CD4-positive, alpha-beta T cell treated with Interleukin-10 for 1 hour (primary cell): Measurements from ENCODE around the gene TCP11.

Experiments
- DNase-seq: peaks from one replicate; pipeline ENCODE4 v3.0.0-alpha.2; 2020

The TCP11 gene

GRCh38 chr6:35078896-35079295, 62.2 kb downstream of the TCP11 start:
- no peak for DNase-seq

DNA sequence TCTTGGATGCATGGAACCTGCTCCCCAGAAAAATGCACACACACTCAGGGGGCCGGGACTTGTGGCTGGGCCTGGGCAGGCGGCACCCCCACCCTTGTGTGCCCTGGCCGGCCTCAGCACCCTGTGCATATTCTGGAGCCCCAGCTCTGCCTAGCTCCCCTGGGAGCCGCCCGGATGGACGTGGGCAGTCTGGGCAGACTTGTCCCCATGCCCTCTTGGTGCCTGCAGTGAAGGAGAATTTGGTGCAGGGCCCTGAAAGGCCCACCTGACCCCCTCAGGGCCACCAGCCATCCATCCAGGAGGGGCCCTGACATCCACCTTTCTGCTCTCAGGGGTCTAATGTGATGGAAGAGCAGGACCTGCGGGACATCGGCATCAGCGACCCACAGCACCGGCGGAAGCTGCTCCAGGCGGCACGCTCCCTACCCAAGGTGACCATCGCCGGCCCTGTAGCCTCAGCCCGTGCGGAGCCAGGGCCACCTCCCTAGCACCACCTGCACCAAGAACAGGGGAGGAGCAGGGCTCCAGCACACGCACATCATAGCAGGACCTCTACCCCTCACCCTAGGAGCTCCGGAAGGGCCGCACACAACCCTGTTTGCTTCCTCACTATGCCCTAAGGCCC, 62.8 kb downstream of the TCP11 start:
- no peak for DNase-seq

DNA sequence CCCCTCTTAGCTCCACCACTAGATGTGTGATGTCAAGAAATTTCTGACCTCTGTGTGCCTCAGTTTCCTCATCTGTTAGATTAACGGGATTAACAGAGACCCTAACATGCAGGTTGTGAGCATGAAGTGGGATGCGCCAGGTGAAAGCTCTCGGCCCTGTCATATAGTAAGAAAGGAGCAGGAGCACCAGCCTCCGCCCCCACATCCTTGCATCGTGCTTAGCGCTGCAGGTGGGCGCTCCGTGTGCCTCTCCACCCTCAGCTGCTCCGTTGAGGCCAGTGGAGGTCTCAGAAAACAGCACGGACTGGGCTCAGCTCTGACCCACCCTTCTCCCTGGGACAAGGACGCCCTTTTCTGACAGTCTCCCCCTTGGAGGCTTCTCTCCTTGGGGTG, 63.4 kb downstream of the TCP11 start:
- no peak for DNase-seq

DNA sequence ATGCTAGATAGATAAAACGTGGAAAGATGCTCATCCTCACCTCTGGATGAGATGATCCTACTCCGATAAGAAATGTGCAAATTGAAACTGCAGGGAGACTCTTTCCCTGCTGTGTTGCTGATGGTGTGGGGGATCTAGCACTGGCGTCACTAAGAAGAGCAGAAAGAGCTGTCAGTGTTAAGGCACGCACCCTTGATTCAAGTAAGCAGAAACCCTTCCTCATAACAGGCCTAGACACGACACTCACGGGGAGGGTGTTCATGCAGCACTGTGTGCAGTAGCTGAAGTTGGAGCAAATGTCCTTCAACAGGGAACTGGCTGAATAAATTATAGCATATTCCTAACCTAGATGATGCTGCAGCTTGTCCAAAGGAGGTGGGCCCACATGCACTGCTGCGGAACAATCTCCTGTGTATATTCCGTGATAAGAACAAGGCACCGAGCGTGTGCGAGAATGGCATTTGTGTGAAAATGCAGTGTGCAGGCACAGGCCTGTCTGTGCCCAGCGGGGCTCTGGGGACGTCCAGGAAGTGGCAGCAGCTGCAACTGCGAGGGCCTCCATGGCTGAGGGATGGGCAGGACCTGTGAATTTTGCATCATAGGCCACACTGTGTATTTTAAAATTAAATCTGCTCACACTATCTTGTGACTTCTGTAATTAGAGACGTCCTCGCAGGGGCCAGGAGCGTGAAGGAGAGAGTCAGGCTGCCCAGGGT, 64.0 kb downstream of the TCP11 start:
- DNase-seq, result no peak

GRCh38 chr6:35073766-35074471, 67.2 kb downstream of the TCP11 start:
- no peak for DNase-seq

DNA sequence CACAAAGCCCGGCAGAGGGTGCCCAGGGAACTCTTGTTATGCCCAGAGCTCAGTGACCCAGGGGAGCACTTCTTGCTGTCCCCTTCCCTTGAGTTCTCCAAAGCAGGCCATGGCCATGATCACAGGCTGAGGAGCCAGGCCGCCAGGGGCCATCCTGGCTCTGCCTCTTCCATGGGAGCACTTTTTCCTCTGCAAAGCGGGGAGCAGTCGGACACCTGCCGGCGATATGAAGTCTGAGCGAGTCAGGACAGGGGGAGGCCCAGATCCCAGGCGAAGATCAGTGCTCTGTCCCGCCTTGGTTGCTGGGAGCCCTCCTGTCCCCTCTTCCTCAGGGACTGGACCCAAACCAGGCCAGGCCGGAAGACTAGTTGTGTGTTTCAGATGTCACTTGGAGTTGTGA, 67.9 kb downstream of the TCP11 start:
- DNase-seq, result no peak

- no peak for DNase-seq
Measured at GRCh38 chr6:35072698-35073055, 68.5 kb downstream of the TCP11 start.

GRCh38 chr6:35072051-35072697, 69.0 kb downstream of the TCP11 start:
- DNase-seq, result no peak

- no peak for DNase-seq
Measured at GRCh38 chr6:35071347-35071994, 69.7 kb downstream of the TCP11 start.

DNA sequence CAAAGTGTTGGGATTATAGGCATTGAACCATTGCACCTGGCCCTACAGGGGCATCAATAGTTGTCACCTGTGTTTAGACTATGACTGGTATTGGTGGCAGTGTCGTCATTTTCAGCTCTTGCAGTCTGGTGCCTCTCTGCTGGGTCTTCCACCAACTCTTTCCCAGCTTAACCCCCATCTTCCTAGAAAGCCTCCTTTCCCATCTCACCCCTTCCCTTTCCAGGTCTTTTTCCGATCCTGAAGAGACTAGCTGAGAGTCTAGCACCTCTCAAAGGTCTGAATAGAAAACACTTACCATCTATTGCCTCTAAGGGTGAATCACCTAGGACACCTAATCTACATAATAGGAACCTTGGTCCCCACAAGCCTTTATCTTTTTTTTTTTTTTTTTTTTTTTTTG, 71.0 kb downstream of the TCP11 start:
- no peak for DNase-seq

DNA sequence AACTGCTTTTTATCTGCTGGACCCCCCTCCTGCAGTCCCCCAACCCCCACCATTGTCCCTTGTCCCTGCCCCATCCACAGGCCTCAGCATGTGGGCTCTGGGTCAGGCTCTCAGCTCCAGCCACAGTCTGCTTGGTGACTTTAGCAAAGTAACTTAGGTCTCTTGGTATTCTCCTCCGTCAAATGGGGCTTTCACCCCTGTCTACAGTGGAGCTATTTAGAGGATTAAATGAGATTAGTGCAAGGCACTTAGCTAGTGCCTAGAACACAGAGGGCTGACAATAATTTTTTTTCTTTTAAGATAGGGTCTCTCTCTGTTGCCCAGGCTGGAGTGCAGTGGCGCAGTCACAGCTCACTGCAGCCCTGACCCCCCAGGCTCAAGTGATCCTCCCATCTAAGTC, 71.9 kb downstream of the TCP11 start:
- no peak for DNase-seq

DNA sequence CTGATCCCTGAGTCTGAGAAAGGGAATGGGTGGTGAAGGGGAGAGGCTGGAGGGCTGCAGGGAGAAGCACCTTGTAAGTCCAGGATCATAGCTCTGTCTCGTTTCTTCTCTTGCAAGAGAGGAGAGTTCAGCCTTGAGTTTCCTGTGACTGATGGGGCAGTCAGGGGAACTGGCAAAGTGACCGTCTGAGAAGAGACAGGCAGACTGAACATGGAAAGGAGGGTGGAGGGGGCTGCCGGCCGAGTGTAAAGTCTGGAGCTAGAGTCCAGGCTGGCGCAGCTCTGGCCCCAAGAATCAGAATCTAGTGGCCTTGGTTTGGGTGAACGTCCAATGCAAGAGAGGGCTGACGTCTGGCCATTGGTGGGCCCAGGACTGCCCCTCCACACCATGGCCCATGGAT, 72.5 kb downstream of the TCP11 start:
- no peak for DNase-seq

- DNase-seq, result no peak
Measured at GRCh38 chr6:35068206-35068605, 72.9 kb downstream of the TCP11 start.
